IMR-90 (cell line): ENCODE measurements around the gene PPP1R14C. TPM values are rescaled to one million over a fixed set of nuclear protein-coding genes. Genes with fewer than 3 reads are reported as not detected.

ENCODE experiments used
- ATAC-seq: fragments of 200-7000 bp; cut with Tn5 transposase; 2 replicates; pipeline ENCODE4 v1.9.1; 2020; ENCODE audit warnings: low read depth, mild to moderate bottlenecking, moderate library complexity
- BruUV-seq: library from RNA; stranded (reverse); fragments of 400-500 nt; replicated peaks from 2 replicates; lab custom pipeline; 2021; lab: Mats Ljungman, UMichigan
- CTCF ChIA-PET: fragments of 300-600 bp; formaldehyde crosslinking; extraction: SDS; loops from one replicate; lab custom pipeline; 2021; ENCODE audit warnings: antibody characterized with exemption; lab: Yijun Ruan, JAX
- POLR2A ChIA-PET: fragments of 300-600 bp; sonication (Branson Sonifier 250); formaldehyde crosslinking; loops from one replicate; lab custom pipeline; 2022; ENCODE audit warnings: antibody characterized with exemption; ENCODE audit not compliant: unreplicated experiment; lab: Charles Lee
- DNase-seq: peaks from one replicate; pipeline ENCODE4 v3.0.0; 2013
- H2AFZ ChIP-seq: replicated peaks from 2 replicates; pipeline ENCODE3; 2013; ENCODE audit warnings: low read length, mild to moderate bottlenecking; ENCODE audit not compliant: poor library complexity
- H2AK5ac ChIP-seq: 2 replicates; pipeline ENCODE4 v1.6.1; 2013; ENCODE audit warnings: low read depth, low read length, inconsistent platforms
- H2AK9ac ChIP-seq: replicated peaks from 2 replicates; pipeline ENCODE3; 2013; ENCODE audit warnings: mild to moderate bottlenecking, low read depth, low read length, moderate library complexity; ENCODE audit not compliant: poor library complexity
- H2BK120ac ChIP-seq: 2 replicates; pipeline ENCODE4 v1.6.1; 2013; ENCODE audit warnings: low read depth, low read length, inconsistent platforms
- H2BK15ac ChIP-seq: 3 replicates; pipeline ENCODE4 v1.6.1; 2013; ENCODE audit warnings: low read depth, low read length, inconsistent platforms
- H2BK20ac ChIP-seq: 2 replicates; pipeline ENCODE4 v1.6.1; 2013; ENCODE audit warnings: low read depth, mild to moderate bottlenecking, inconsistent platforms, low read length, moderate library complexity
- H2BK5ac ChIP-seq: 2 replicates; pipeline ENCODE4 v1.6.1; 2013; ENCODE audit warnings: mild to moderate bottlenecking, low read depth, low read length, inconsistent platforms; ENCODE audit not compliant: poor library complexity, severe bottlenecking
- H3K14ac ChIP-seq: replicated peaks from 2 replicates; pipeline ENCODE4 v1.6.1; 2013; ENCODE audit warnings: low read depth, low read length, inconsistent platforms
- H3K18ac ChIP-seq: 2 replicates; pipeline ENCODE4 v1.6.1; 2013; ENCODE audit warnings: low read depth, low read length, control low read depth
- H3K23ac ChIP-seq: 2 replicates; pipeline ENCODE4 v1.6.1; 2013; ENCODE audit warnings: low read depth, low read length, inconsistent platforms
- H3K27ac ChIP-seq: 2 replicates; pipeline ENCODE4 v1.5.1; 2013; ENCODE audit warnings: mild to moderate bottlenecking, control low read depth, low read length; ENCODE audit not compliant: insufficient read depth
- H3K27me3 ChIP-seq: 2 replicates; pipeline ENCODE4 v1.6.1; 2013; ENCODE audit warnings: low read length; ENCODE audit not compliant: control insufficient read depth, insufficient read depth
- H3K36me3 ChIP-seq: 2 replicates; pipeline ENCODE4 v1.6.1; 2013; ENCODE audit warnings: low read length, mixed read lengths; ENCODE audit not compliant: control insufficient read depth, insufficient read depth
- H3K4ac ChIP-seq: 2 replicates; pipeline ENCODE4 v1.6.1; 2013; ENCODE audit warnings: low read depth, low read length, inconsistent platforms
- H3K4me1 ChIP-seq: 2 replicates; pipeline ENCODE4 v1.6.1; 2013; ENCODE audit warnings: low read length, mixed read lengths; ENCODE audit not compliant: control insufficient read depth, insufficient read depth
- H3K4me2 ChIP-seq: 2 replicates; pipeline ENCODE4 v1.6.1; 2013; ENCODE audit warnings: low read depth, mild to moderate bottlenecking, control low read depth, low read length, moderate library complexity
- H3K4me3 ChIP-seq: 2 replicates; pipeline ENCODE4 v1.5.1; 2013; ENCODE audit warnings: low read depth, mild to moderate bottlenecking, control low read depth, low read length, moderate library complexity; ENCODE audit not compliant: insufficient read depth
- H3K56ac ChIP-seq: 2 replicates; pipeline ENCODE4 v1.6.1; 2013; ENCODE audit warnings: low read length, inconsistent platforms; ENCODE audit not compliant: insufficient read depth; ENCODE audit errors: extremely low read depth
- H3K79me1 ChIP-seq, 2 experiments: 2 replicates each; pipeline ENCODE4 v1.6.1; 2013; ENCODE audit warnings: low read length in 2 of 2, inconsistent platforms in 1 of 2, low read depth in 1 of 2
- H3K9ac ChIP-seq: 2 replicates; pipeline ENCODE4 v1.6.1; 2013; ENCODE audit warnings: low read depth, low read length, control low read depth
- H3K9me1 ChIP-seq: 2 replicates; pipeline ENCODE4 v1.6.1; 2013; ENCODE audit warnings: low read length, inconsistent platforms; ENCODE audit not compliant: insufficient read depth
- H3K9me3 ChIP-seq: 2 replicates; pipeline ENCODE4 v1.6.1; 2013; ENCODE audit warnings: low read length; ENCODE audit not compliant: control insufficient read depth, insufficient read depth
- H4K20me1 ChIP-seq: 2 replicates; pipeline ENCODE4 v1.6.1; 2013; ENCODE audit warnings: low read length, inconsistent platforms; ENCODE audit not compliant: insufficient read depth
- H4K5ac ChIP-seq: 2 replicates; pipeline ENCODE4 v1.6.1; 2013; ENCODE audit warnings: mild to moderate bottlenecking, low read depth, low read length, control low read depth
- H4K8ac ChIP-seq, 2 experiments: 2 replicates each; pipeline ENCODE4 v1.6.1; 2013; ENCODE audit warnings: low read depth in 2 of 2, low read length in 2 of 2, control low read depth in 1 of 2, inconsistent platforms in 1 of 2
- H4K91ac ChIP-seq: 2 replicates; pipeline ENCODE4 v1.6.1; 2013; ENCODE audit warnings: low read depth, low read length, inconsistent platforms; ENCODE audit not compliant: insufficient read depth
- CEBPB ChIP-seq: IDR thresholded peaks from 2 replicates; pipeline ENCODE4 v1.6.1; 2012; ENCODE audit warnings: low read depth, low read length, improper control_type of control experiment
- CHD1 ChIP-seq: IDR thresholded peaks from 2 replicates; pipeline ENCODE4 v1.6.1; 2012; ENCODE audit warnings: low read depth, low read length, improper control_type of control experiment
- CTCF ChIP-seq: conservative IDR thresholded peaks from 2 replicates; pipeline ENCODE4 v1.5.1; 2012; ENCODE audit warnings: mild to moderate bottlenecking, low read depth, low read length, improper control_type of control experiment
- MXI1 ChIP-seq: IDR thresholded peaks from 2 replicates; pipeline ENCODE4 v1.6.1; 2012; ENCODE audit warnings: low read depth, mild to moderate bottlenecking, low read length, moderate library complexity, borderline replicate concordance
- POLR2A ChIP-seq: IDR thresholded peaks from 2 replicates; pipeline ENCODE4 v1.6.1; 2012; ENCODE audit warnings: mild to moderate bottlenecking, low read depth, low read length
- RFX5 ChIP-seq: IDR thresholded peaks from 2 replicates; pipeline ENCODE4 v1.8.0; 2012; ENCODE audit warnings: low read depth, mild to moderate bottlenecking, low read length, moderate library complexity
- SMC3 ChIP-seq: fragments of 150-350 bp; IDR thresholded peaks from 2 replicates; pipeline ENCODE4 v1.6.1; 2016; ENCODE audit warnings: low read depth, mild to moderate bottlenecking, antibody characterized with exemption, low read length, moderate library complexity
- WGBS, 2 experiments: methylation state at CpG; one replicate each; pipeline versions ENCODE4 v1.1.5 to v1.1.7; 2013; ENCODE audit warnings: missing lambda C conversion rate in 2 of 2; ENCODE audit not compliant: insufficient read length in 1 of 2; ENCODE audit errors: extremely low coverage in 2 of 2; 5-methylcytosine and 5-hydroxymethylcytosine counted together
- dilution Hi-C: fragments of 300-500 bp; cut with HindIII; formaldehyde crosslinking; loops from one replicate; pipeline ENCODE4 v1.14.3; 2018; ENCODE audit warnings: low sequenced_read_pairs; ENCODE audit not compliant: unreplicated experiment
- in situ Hi-C: fragments of 300-500 bp; cut with MboI; formaldehyde crosslinking; loops from 3 replicates; pipeline ENCODE4 v1.14.3; 2019; ENCODE audit warnings: low sequenced_read_pairs, inconsistent platforms, mixed read lengths
- intact Hi-C: fragments of 100-400 bp; cut with micrococcal nuclease; formaldehyde crosslinking; loops from 2 replicates; pipeline ENCODE4 v1.10.0; 2022
- microRNA-seq, 2 experiments: library from miRNA; stranded (forward) in 1 of 2; unstranded in 1 of 2; fragments of 10-50 nt in 1 of 2; fragments of <30 nt in 1 of 2; gene quantifications in 1 of 2; microRNA quantifications in 1 of 2; one replicate each; pipeline versions ENCODE3 to v1.1.0; 2013 to 2020; ENCODE audit not compliant: insufficient read depth in 1 of 2, insufficient read length in 1 of 2, unreplicated experiment in 1 of 2
- polyA plus RNA-seq, 3 experiments: library from polyadenylated mRNA; depleted of rRNA; stranded (reverse); fragments of >200 nt; gene quantifications; 2 replicates each; pipeline ENCODE4 v1.2.3, GENCODE V29; 2012; ENCODE audit warnings: low replicate concordance in 1 of 3
- small RNA-seq, 5 experiments: library from RNA; depleted of rRNA; stranded (forward); fragments of <200 nt; gene quantifications; one replicate each; pipeline ENCODE3, GENCODE V24; 2012
- total RNA-seq: library from RNA; depleted of rRNA; stranded (reverse); fragments of >200 nt; gene quantifications from 2 replicates; pipeline ENCODE4 v1.2.3, GENCODE V29; 2012; rRNA removed

Gene PPP1R14C
- total and polyA plus RNA-seq, 2 of the 4 experiments (the other 2 are of a cell fraction), result not detected

GRCh38 chr6:150298676-150299075 is 155.8 kb downstream of the PPP1R14C start:
- no peak overlapping the region for H2BK120ac ChIP-seq
- ChIA-PET CTCF (no interaction called here), POLR2A (no interaction called here)
- no peak overlapping the region for H2BK20ac ChIP-seq
- H4K20me1 ChIP-seq, result no peaks in the 10 kb centered on the region
- H3K14ac ChIP-seq, result no peak overlapping the region
- no peak overlapping the region for H3K4ac ChIP-seq
- no peak overlapping the region for H2AK9ac ChIP-seq
- H2BK5ac ChIP-seq, result no peak overlapping the region
- BruUV-seq, result no TSS peak
- H3K18ac ChIP-seq, result no peak overlapping the region
- dilution Hi-C loops, result no loop called here
- no peak overlapping the region for H3K23ac ChIP-seq
- H3K9ac ChIP-seq, result no peak overlapping the region
- DNase-seq (no peak), ATAC-seq (no peak)
- intact Hi-C loops, result no loop called here
- no peak overlapping the region for H2BK15ac ChIP-seq
- in situ Hi-C loops, result no loop called here
- no peak overlapping the region for H4K8ac ChIP-seq
- H4K91ac ChIP-seq, result no peak overlapping the region
- peaks cover 2% of the 10 kb centered on the region; the same call in 1 of the 2 replicates for H3K27me3 ChIP-seq
- no peaks in the 10 kb centered on the region for H3K36me3 ChIP-seq
- H3K9me3 ChIP-seq, result peaks cover 9% of the 10 kb centered on the region
- H3K56ac ChIP-seq, result no peak overlapping the region
- H2AFZ ChIP-seq, result no peak overlapping the region
- H3K4me1 ChIP-seq, result no peaks in the 10 kb centered on the region
- TF ChIP-seq MXI1 (no peak), POLR2A (no peak), CEBPB (no peak), CHD1 (no peak), CTCF (no peak), RFX5 (no peak), SMC3 (no peak)
- H3K79me1 ChIP-seq, result no peaks in the 10 kb centered on the region
- WGBS, 2 experiments, result no CpG with 5 or more reads among the region's 1 CpG
- H3K4me3 ChIP-seq, result no peak overlapping the region
- no peak overlapping the region for H4K5ac ChIP-seq
- no peak overlapping the region for H3K4me2 ChIP-seq
- H3K9me1 ChIP-seq, result no peaks in the 10 kb centered on the region
- no peak overlapping the region for H2AK5ac ChIP-seq
- H3K27ac ChIP-seq, result no peak overlapping the region

Small RNA genes lying within 50 kb of the gene (microRNA-seq; reads per million reads assigned to microRNA genes)
- not detected for gene RF01210 (ENCODE audit: insufficient read depth, insufficient read length)

Small RNA genes lying within 50 kb of the gene (small RNA-seq; reads per million reads assigned to genes)
- gene RF01210, result 0 reads per million in 5 experiments

Other genes with a start within 250 kb of the PPP1R14C start
- gene RAET1E, start 244.9 kb upstream of the PPP1R14C start, total RNA-seq, result not detected in 2 replicates
- not detected in 2 replicates for gene RAET1E, start 244.9 kb upstream of the PPP1R14C start, polyA plus RNA-seq (2012; rRNA removed)
- gene RAET1G, start 219.9 kb upstream of the PPP1R14C start, total RNA-seq, result 1.3 and 2.2 TPM in 2 replicates
- 3.6 and 4.2 TPM in 2 replicates for gene RAET1G, start 219.9 kb upstream of the PPP1R14C start, polyA plus RNA-seq (2012; rRNA removed)
- 7.2 and 7.9 TPM in 2 replicates for gene ULBP2, start 201.0 kb upstream of the PPP1R14C start, total RNA-seq
- 16.2 and 17.0 TPM in 2 replicates for gene ULBP2, start 201.0 kb upstream of the PPP1R14C start, polyA plus RNA-seq (2012; rRNA removed)
- gene ULBP1, start 179.1 kb upstream of the PPP1R14C start, total RNA-seq, result 0.18 and 0.56 TPM in 2 replicates
- 0.69 and 0.87 TPM in 2 replicates for gene ULBP1, start 179.1 kb upstream of the PPP1R14C start, polyA plus RNA-seq (2012; rRNA removed)
- gene RAET1L, start 117.5 kb upstream of the PPP1R14C start, total RNA-seq, result not detected in 2 replicates
- gene RAET1L, start 117.5 kb upstream of the PPP1R14C start, polyA plus RNA-seq (2012; rRNA removed), result not detected in 2 replicates
- gene ULBP3, start 73.9 kb upstream of the PPP1R14C start, total RNA-seq, result 35.1 and 43.0 TPM in 2 replicates
- 11.1 and 13.2 TPM in 2 replicates for gene ULBP3, start 73.9 kb upstream of the PPP1R14C start, polyA plus RNA-seq (2012; rRNA removed)
- not detected in 2 replicates for gene IYD, start 226.0 kb downstream of the PPP1R14C start, total RNA-seq
- not detected in 2 replicates for gene IYD, start 226.0 kb downstream of the PPP1R14C start, polyA plus RNA-seq (2012; rRNA removed)